ENCODE measurements around the gene CNPY2.
"Not testable (repeated sequence)": the region's sequence is repeated elsewhere in the genome, so short reads cannot be mapped to it uniquely, and the experiment has no call there.

The CNPY2 gene

DNA sequence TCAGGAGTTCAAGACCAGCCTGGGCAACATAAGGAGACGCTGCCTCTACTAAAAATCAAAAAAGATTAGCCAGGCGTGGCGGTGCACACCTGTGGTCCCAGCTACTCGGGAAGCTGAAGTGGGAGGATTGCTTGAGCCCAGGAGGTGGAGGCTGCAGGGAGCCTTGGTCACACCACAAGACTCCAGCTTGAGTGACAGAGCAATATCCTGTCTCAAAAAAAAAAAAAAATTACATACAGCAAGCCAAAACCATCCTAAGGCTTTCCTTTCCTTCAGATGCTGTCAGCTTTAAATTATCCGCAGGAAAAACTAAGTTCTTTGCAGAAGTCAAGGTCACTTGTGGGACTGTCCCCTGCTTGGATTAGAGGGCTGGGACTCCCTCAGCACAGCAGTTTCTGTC is 17.0 kb downstream of the CNPY2 start:
- DNase-seq (ENCODE audit: low read depth in 2 of 2) = no peak

- DNase-seq (ENCODE audit: low read depth in 2 of 2) = no peak
These were observed 18.4 kb downstream of the CNPY2 start for GRCh38 chr12:56297400-56297799.

DNA sequence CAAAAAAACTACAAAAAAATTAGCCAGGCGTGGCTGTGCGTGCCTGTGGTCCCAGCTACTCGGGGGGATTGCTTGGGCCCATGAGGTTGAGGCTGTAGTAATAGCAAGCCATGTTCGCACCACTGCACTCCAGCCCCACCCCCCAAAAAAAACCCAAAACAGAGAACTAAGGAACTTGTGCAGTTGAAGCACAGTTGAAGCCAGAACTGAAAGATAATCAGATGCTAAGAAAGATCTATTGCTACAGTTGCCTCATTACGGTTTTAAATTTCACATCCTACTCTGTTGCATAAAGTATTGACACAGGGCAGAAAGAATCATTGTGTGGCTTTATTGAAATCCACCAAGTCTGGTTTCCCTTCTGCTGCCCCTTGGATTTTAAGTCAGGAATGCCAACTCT is 19.5 kb downstream of the CNPY2 start:
- DNase-seq (ENCODE audit: low read depth in 2 of 2) = no peak

- DNase-seq (ENCODE audit: low read depth in 2 of 2) = no peak
These were observed 22.0 kb downstream of the CNPY2 start for GRCh38 chr12:56293795-56294194.

- no peak for DNase-seq (ENCODE audit: low read depth in 2 of 2)
These were observed 26.9 kb downstream of the CNPY2 start for GRCh38 chr12:56288705-56289387.

DNA sequence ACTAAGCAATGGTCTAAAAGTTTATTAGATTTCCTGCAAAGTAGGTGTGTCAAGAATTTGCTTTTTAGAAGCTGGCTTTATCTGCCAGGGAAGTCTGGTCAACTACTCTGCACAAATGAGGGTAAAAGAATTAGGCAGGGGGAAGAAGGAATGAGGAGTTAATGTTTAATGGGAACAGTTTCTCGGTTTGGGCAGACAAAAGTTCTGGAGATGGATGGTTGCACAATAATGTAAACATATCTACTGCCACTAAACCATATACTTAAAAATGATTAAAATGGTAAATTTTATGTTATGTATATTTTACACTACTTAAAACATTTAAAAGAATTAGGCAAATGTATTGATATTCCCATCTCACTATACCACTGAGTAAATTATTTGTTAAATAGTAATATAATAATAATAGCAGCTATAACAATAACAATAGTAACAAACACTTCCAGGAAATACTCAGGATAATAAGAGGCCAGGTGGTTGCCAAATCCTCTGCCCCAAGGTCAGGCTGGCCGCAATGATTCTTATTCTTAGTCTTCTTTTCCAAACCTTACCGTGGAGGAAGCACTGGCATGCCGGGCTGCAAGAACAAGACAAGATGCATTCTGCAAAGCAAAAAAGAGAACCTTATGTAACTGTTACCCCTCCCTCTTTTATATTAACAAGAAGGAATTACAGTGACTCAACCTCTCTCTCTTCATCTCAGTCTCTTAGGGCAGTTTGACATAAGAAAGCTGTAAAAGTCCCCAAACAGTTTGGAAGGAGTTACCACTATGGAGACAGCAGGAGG is 29.6 kb downstream of the CNPY2 start:
- no peak for DNase-seq (ENCODE audit: low read depth in 2 of 2)

DNA sequence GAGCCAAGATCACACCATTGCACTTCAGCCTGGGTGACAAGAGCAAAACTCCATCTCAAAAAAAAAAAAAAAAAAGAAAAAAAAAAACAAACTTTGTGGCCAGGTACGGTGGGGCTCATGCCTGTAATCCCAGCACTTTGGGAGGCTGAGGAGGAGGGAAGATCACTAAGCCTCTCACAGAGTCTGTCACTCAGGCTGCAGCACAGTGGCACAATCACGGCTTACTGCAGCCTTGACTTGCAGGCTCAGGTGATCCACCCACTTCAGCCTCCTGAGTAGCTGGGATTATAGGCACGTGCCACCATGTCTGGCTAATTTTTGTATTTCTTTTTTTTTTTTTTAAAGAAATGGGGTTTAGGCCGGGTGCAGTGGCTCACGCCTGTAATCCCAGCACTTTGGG is 31.5 kb downstream of the CNPY2 start:
- not testable (repeated sequence) for DNase-seq (ENCODE audit: low read depth in 2 of 2)

GRCh38 chr12:56282579-56282978 is 33.2 kb downstream of the CNPY2 start:
- no peak for DNase-seq (ENCODE audit: low read depth in 2 of 2)

DNA sequence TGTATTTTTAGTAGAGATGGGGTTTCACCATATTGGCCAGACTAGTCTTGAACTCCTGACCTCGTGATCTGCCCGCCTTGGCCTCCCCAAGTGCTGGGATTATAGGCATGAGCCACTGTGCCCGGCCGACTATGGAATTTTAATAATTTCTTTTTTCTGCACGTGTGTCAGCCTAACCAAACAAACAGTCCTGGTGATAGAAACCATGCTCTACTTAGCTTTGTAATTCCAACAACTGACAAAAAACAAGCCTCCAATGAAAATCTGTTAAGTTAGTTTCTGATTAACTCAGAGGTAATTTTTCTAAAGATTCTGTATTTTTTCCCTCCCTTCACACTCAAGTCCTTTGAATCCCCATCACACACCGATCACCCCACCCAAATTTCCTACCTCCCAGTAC is 33.8 kb downstream of the CNPY2 start:
- no peak for DNase-seq (ENCODE audit: low read depth in 2 of 2)

- no peak for DNase-seq (ENCODE audit: low read depth in 2 of 2)
These were observed 34.9 kb downstream of the CNPY2 start for GRCh38 chr12:56280849-56281248.

DNA sequence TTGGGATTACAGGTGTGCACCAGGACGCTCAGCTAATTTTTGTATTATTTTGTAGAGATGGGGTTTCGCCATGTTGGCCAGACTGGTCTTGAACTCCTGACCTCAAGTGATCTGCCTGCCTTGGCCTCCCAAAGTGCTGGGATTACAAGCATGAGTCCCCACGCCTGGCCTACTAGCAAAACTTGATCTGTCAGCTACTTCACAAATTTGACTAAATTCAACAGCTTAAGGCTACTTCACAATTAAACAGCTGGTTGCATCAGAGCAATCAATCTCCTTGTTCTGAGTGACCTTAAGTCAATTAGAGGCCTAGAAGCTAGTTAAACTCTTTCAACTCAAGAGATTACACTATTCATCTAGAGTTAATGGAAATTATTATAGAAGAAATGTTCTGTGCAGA is 36.9 kb downstream of the CNPY2 start:
- DNase-seq (ENCODE audit: low read depth in 2 of 2) = no peak

DNA sequence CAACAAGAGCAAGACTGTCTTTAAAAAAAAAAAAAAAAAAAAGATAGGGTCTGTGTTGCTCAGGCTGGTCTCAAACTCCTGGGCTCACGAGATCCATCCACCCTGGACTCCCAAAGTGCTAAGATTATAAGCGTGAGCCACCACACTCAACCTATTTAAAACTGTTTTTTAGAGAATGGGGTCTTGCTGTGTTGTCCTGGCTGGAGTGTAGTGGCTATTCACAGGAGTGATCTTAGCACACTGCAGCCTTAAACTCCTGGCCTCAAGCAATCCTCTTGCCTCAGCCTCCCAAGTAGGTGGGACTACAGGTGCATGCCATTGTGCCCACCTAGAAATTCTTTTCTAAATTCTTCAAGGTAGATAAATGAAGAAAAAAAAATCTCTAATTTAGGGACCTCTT is 41.5 kb downstream of the CNPY2 start:
- no peak for DNase-seq (ENCODE audit: low read depth in 2 of 2)

DNA sequence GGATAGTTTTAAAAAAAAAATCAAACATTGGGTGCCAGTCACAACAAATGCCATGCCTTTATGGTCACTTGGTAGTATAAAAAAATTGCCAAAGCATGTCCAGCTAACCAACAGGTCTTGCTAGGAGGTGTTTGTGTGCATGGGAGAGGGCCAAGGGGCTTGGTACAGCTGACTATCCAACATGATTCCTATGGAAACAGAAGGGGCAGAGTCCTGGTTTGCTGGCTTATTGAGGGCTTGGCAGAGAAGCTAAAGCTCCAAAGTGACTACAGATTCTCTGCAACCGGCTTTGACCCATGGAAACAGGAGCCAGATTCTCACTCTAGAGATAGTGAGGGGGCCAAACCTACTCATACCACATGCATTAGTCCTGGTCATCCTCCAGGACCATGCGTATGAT is 43.3 kb downstream of the CNPY2 start:
- DNase-seq (ENCODE audit: low read depth in 2 of 2) = not testable (repeated sequence)

- DNase-seq (ENCODE audit: low read depth in 2 of 2) = no peak
These were observed 44.8 kb downstream of the CNPY2 start for GRCh38 chr12:56271031-56271430.

DNA sequence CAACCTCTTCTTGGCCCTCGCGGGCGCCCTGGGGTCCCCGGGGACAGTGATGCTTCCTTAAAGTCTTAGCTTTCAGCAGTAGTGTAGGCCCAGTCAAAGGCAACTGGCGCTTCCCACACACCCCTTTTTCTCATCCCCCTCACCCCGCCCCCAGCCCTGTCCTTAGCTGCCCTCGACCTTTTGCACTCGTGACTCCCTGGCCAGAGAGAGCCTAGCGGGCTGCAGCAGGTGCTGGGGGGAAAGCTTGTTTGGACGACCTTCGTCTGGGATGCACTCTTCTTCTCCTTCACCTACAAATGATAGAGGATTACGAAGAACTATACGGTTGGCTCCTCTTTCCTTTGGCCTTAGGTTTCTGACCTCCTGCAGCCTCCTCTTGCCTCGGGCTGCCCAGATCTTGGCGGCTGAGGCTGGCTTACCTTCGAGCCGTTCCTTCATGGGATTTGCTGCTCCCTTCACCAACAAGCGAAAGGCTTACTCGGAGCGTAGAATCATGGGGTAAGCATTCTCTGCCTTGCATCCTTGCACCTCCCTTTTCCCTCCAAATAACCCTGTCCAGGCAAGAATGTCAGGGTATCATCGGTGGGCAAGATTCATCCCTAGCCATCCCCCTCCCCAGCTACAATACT is 48.2 kb downstream of the CNPY2 start:
- DNase-seq (ENCODE audit: low read depth in 2 of 2) = no peak

DNA sequence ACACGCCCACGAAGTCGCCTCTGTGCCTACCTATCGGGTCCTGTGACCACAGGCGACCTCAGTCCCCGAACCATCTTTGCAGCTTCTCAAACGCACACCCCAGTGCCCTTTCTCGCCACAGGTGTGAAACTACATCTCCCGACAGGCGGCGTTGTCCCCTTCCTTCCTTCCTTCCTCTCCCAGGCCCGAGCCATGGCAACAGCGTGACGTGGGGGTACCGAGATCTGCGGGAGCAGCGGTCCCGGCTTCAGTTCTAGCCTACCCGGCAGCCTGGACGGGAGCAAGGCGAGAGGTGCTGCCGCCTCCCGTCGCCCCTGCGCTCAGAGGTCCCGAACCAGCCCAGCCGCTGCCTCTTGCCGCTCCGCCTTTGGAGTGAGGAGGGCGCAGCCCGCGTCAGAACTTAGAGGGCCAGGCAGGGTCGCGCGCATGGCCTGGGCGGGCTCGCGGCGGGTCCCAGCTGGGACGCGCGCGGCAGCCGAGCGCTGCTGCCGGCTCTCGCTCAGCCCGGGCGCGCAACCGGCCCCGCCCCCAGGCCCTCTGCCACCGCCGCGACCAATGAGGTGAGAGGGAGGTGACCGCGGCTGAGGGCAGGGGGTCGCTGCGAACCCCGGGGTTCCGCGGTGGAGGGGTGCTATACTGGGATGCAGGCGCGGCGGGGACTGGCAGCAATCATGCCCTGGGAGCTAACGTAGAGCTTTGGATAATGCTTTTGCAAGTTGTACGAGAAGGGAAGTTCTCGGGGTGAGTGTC is 48.9 kb downstream of the CNPY2 start, which contains the start of gene COQ10A:
TSS of gene COQ10A (plus strand) at position 250 of the 750 bp plus-strand sequence. CDS start at position 427, 177 bp downstream.
- DNase-seq (ENCODE audit: low read depth in 2 of 2) = peak; percentile 76 to 79

DNA sequence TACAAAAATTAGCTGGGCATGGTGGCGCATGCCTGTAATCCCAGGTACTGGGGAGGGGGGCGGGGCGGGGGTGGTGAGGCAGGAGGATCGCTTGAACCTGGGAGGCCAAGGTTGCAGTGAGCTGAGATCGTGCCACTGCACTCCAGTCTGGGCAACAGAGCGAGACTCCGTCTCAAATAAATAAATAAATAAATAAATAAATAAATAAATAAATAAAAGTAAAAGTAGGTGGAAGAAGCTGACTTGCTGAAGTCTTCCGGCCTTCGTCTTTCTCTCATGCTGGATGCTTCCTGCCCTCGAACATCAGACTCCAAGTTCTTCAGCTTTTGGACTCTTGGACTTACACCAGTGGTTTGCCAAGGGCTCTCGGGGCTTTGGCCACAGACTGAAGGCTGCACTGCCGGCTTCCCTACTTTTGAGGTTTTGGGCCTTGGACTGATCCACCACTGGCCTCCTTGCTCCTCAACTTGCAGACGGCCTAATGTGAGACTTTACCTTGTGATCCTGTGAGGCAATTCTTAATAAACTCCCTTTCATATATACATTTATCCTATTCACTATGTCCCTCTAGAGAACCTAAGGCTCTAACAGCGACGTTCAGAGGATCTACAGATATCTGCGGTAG is 49.6 kb downstream of the CNPY2 start:
- not testable (repeated sequence) for DNase-seq (ENCODE audit: low read depth in 2 of 2)

GRCh38 chr12:56262955-56263354 is 52.8 kb downstream of the CNPY2 start:
- not testable (repeated sequence) for DNase-seq (ENCODE audit: low read depth in 2 of 2)

GRCh38 chr12:56261503-56262232 is 54.1 kb downstream of the CNPY2 start:
- DNase-seq (ENCODE audit: low read depth in 2 of 2) = no peak

GRCh38 chr12:56260921-56261320 is 54.9 kb downstream of the CNPY2 start:
- DNase-seq (ENCODE audit: low read depth in 2 of 2) = no peak

DNA sequence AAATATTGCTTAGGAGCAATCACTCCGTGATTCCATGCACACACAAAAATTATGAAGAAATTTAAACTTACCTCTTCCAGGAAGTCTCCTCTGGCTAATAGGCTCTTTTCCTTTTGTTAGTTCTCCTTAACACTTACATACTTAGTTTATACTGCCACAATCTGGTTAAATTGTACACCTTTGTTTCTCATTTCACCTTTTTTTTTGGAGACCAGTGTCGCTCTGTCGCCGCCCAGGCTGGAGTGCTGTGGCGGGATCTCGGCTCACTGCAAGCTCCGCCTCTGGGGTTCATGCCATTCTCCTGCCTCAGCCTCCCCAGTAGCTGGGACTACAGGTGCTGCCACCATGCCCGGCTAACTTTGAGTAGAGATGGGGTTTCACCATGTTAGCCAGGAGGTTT is 55.4 kb downstream of the CNPY2 start:
- no peak for DNase-seq (ENCODE audit: low read depth in 2 of 2)
